ENCODE data around the gene ESPL1. TPM values are rescaled to one million over a fixed set of nuclear protein-coding genes. Genes with fewer than 3 reads are reported as not detected.

ESPL1 gene
- total RNA-seq, 1 donor from 2014 or later = 72.6 TPM

Other genes with a start within 250 kb of the ESPL1 start
- gene TNS2, start 218.2 kb upstream of the ESPL1 start, total RNA-seq = 2.1 and 4.7 TPM in 2 replicates
- gene SPRYD3, start 188.9 kb upstream of the ESPL1 start, total RNA-seq = 35.1 and 36.2 TPM in 2 replicates
- 0.46 TPM in 1 of 2 replicates, not detected in the other for gene IGFBP6, start 170.6 kb upstream of the ESPL1 start, total RNA-seq
- gene SOAT2, start 164.8 kb upstream of the ESPL1 start, total RNA-seq = not detected in 2 replicates
- gene ZNF740, start 87.6 kb upstream of the ESPL1 start, total RNA-seq = 44.9 and 45.5 TPM in 2 replicates
- gene CSAD, start 87.4 kb upstream of the ESPL1 start, total RNA-seq = 20.2 TPM in 2 replicates
- gene ITGB7, start 61.0 kb upstream of the ESPL1 start, total RNA-seq = 200 and 208 TPM in 2 replicates
- 38.5 and 40.1 TPM in 2 replicates for gene RARG, start 36.1 kb upstream of the ESPL1 start, total RNA-seq
- gene PFDN5, start 27.2 kb downstream of the ESPL1 start, total RNA-seq = 321 and 326 TPM in 2 replicates
- 87.2 and 99.0 TPM in 2 replicates for gene MYG1, start 31.4 kb downstream of the ESPL1 start, total RNA-seq
- 83.7 and 85.4 TPM in 2 replicates for gene AAAS, start 53.3 kb downstream of the ESPL1 start, total RNA-seq
- gene SP7, start 68.1 kb downstream of the ESPL1 start, total RNA-seq = 0.11 TPM in 1 of 2 replicates, not detected in the other
- gene SP1, start 111.9 kb downstream of the ESPL1 start, total RNA-seq = 66.4 and 67.9 TPM in 2 replicates
- gene AMHR2, start 155.6 kb downstream of the ESPL1 start, total RNA-seq = not detected in 2 replicates
- 178 and 198 TPM in 2 replicates for gene PRR13, start 173.4 kb downstream of the ESPL1 start, total RNA-seq
- 985 and 1,001 TPM in 2 replicates for gene PCBP2, start 183.8 kb downstream of the ESPL1 start, total RNA-seq
- gene MAP3K12, start 231.2 kb downstream of the ESPL1 start, total RNA-seq = 14.4 and 14.7 TPM in 2 replicates
- gene TARBP2, start 233.0 kb downstream of the ESPL1 start, total RNA-seq = 43.9 and 47.0 TPM in 2 replicates
- gene NPFF, start 239.2 kb downstream of the ESPL1 start, total RNA-seq = not detected in 2 replicates

All from activated T-helper 2 cell treated with anti-CD3 and anti-CD28 coated beads, Interferon-gamma antibody, Interleukin-2, Interleukin-4, amounts not matched to agents 10 μg/mL and 5 μg/mL and 100 μg/mL, durations not matched to agents 14 hours and 24 hours and 36 hours (primary cell).